A549 (cell line): ENCODE measurements around the gene CIITA. TPM values are rescaled to one million over a fixed set of nuclear protein-coding genes. Genes with fewer than 3 reads are reported as not detected.
"Not testable (repeated sequence)": the region's sequence is repeated elsewhere in the genome, so short reads cannot be mapped to it uniquely, and the experiment has no call there.

Source experiments
- ATAC-seq, 2 experiments: fragments of 200-7000 bp in 1 of 2; fragments of >200 bp in 1 of 2; cut with Nextera tagmentation in 1 of 2; cut with Tn5 transposase in 1 of 2; 3 replicates each; pipeline versions ENCODE4 v1.8.0 to v1.9.1; 2018 to 2020; ENCODE audit warnings: mild to moderate bottlenecking in 1 of 2, moderate library complexity in 1 of 2
- CTCF ChIA-PET: fragments of 300-600 bp; sonication (Branson Sonifier 250); formaldehyde crosslinking; extraction: SDS; loops from one replicate; lab custom pipeline; 2021; ENCODE audit warnings: antibody characterized with exemption, inconsistent platforms; lab: Yijun Ruan, JAX
- POLR2A ChIA-PET: fragments of 350-600 bp; formaldehyde crosslinking; extraction: SDS; loops from one replicate; lab custom pipeline; 2021; ENCODE audit warnings: antibody characterized with exemption, inconsistent platforms; lab: Yijun Ruan, JAX
- DNase-seq, 2 experiments: peaks; one replicate each; pipeline versions ENCODE4 v3.0.0 to v3.0.0-alpha.2; 2011 to 2016; ENCODE audit warnings: low read depth in 1 of 2, low spot score in 1 of 2
- FAIRE-seq: peaks from 2 replicates; lab custom pipeline; 2011; peaks lifted over from hg19 to GRCh38; lab: Jason Lieb, UNC
- H3K27ac ChIP-seq, 2 experiments: fragments of >200 bp; sonication (Bioruptor Twin); formaldehyde crosslinking; 3 replicates each; pipeline ENCODE4 v1.5.1; 2016 to 2017
- H3K4me1 ChIP-seq: fragments of >200 bp; sonication (Bioruptor Twin); formaldehyde crosslinking; 3 replicates; pipeline ENCODE4 v1.6.1; 2016
- H3K4me2 ChIP-seq: fragments of >200 bp; sonication (Bioruptor Twin); formaldehyde crosslinking; 3 replicates; pipeline ENCODE4 v1.6.1; 2016
- H3K4me3 ChIP-seq: fragments of >200 bp; sonication (Bioruptor Twin); formaldehyde crosslinking; 3 replicates; pipeline ENCODE4 v1.5.1; 2016
- H3K9me3 ChIP-seq: fragments of >200 bp; sonication (Bioruptor Twin); formaldehyde crosslinking; 3 replicates; pipeline ENCODE4 v1.6.1; 2016
- BCL3 ChIP-seq: fragments of >200 bp; sonication (Bioruptor Twin); formaldehyde crosslinking; IDR thresholded peaks from 3 replicates; pipeline ENCODE4 v1.6.1; 2016
- CEBPB ChIP-seq, 2 experiments: fragments of >200 bp in 1 of 2; sonication (Bioruptor Twin) in 1 of 2; formaldehyde crosslinking in 1 of 2; IDR thresholded peaks; 2 replicates each; pipeline ENCODE4 v1.6.1; 2012 to 2016
- E2F6 ChIP-seq: IDR thresholded peaks from 2 replicates; pipeline ENCODE4 v1.6.1; 2012; ENCODE audit warnings: low read depth, borderline replicate concordance
- ESRRA ChIP-seq: fragments of 150-350 bp; IDR thresholded peaks from 2 replicates; pipeline ENCODE4 v1.6.1; 2014; ENCODE audit warnings: mild to moderate bottlenecking, low read length, borderline replicate concordance
- FOSB ChIP-seq: fragments of 250-450 bp; sonication (Bioruptor Pico); IDR thresholded peaks from 2 replicates; pipeline ENCODE4 v1.5.0; 2020; ENCODE audit warnings: mild to moderate bottlenecking, moderate library complexity
- FOXS1 ChIP-seq: fragments of 250-450 bp; sonication (Bioruptor Pico); IDR thresholded peaks from 2 replicates; pipeline ENCODE4 v1.5.0; 2020; ENCODE audit warnings: mild to moderate bottlenecking, moderate library complexity
- HES2 ChIP-seq: fragments of >200 bp; sonication (Bioruptor Twin); formaldehyde crosslinking; IDR thresholded peaks from 2 replicates; pipeline ENCODE4 v1.6.1; 2016
- HMGXB4 ChIP-seq: fragments of 250-450 bp; sonication (Bioruptor Pico); IDR thresholded peaks from 2 replicates; pipeline ENCODE4 v1.5.0; 2021; ENCODE audit warnings: mild to moderate bottlenecking, moderate library complexity, borderline replicate concordance
- HOXB5 ChIP-seq: fragments of 250-450 bp; sonication (Bioruptor Pico); IDR thresholded peaks from 2 replicates; pipeline ENCODE4 v1.5.0; 2020; ENCODE audit warnings: mild to moderate bottlenecking, moderate library complexity
- JUNB ChIP-seq: fragments of >200 bp; sonication (Bioruptor Twin); formaldehyde crosslinking; IDR thresholded peaks from 2 replicates; pipeline ENCODE4 v1.6.1; 2016
- KDM1A ChIP-seq: fragments of 200-600 bp; sonication (generic); IDR thresholded peaks from 2 replicates; pipeline ENCODE4 v1.6.1; 2016; ENCODE audit warnings: low read depth, mild to moderate bottlenecking
- MAFK ChIP-seq: fragments of 450-650 bp; IDR thresholded peaks from 2 replicates; pipeline ENCODE4 v1.6.1; 2014; ENCODE audit not compliant: partially characterized antibody
- NFE2L2 ChIP-seq: fragments of 150-350 bp; conservative IDR thresholded peaks from 2 replicates; pipeline ENCODE4 v1.6.1; 2014; ENCODE audit warnings: low read length
- NPAS2 ChIP-seq: fragments of 250-450 bp; sonication (Bioruptor Pico); IDR thresholded peaks from 2 replicates; pipeline ENCODE4 v1.8.0; 2022; ENCODE audit warnings: mild to moderate bottlenecking, moderate library complexity, borderline replicate concordance
- POLR2A ChIP-seq: IDR thresholded peaks from 2 replicates; pipeline ENCODE4 v1.6.1; 2012; ENCODE audit warnings: mild to moderate bottlenecking, low read length
- RARB ChIP-seq: fragments of 250-450 bp; sonication (Bioruptor Pico); IDR thresholded peaks from 2 replicates; pipeline ENCODE4 v1.8.0; 2021; ENCODE audit warnings: mild to moderate bottlenecking, moderate library complexity
- RCOR1 ChIP-seq: fragments of 150-350 bp; IDR thresholded peaks from 2 replicates; pipeline ENCODE4 v1.6.1; 2014; ENCODE audit warnings: antibody characterized with exemption, low read length, low read depth
- RFX5 ChIP-seq: fragments of 450-650 bp; IDR thresholded peaks from 2 replicates; pipeline ENCODE4 v1.7.1; 2014; ENCODE audit warnings: antibody characterized with exemption, mild to moderate bottlenecking, moderate library complexity
- ZNF302 ChIP-seq: fragments of 250-450 bp; sonication (Bioruptor Pico); IDR thresholded peaks from 2 replicates; pipeline ENCODE4 v1.9.0; 2021; ENCODE audit warnings: inconsistent platforms, mild to moderate bottlenecking, moderate library complexity
- ZSCAN20 ChIP-seq: fragments of 250-450 bp; sonication (Bioruptor Pico); IDR thresholded peaks from 2 replicates; pipeline ENCODE4 v1.8.0; 2022; ENCODE audit warnings: mild to moderate bottlenecking, moderate library complexity
- WGBS: methylation state at CpG from one replicate; pipeline ENCODE4 v1.1.6; 2017; ENCODE audit errors: missing lambda C conversion rate; 5-methylcytosine and 5-hydroxymethylcytosine counted together
- polyA plus RNA-seq, 4 experiments: library from polyadenylated mRNA; depleted of rRNA in 3 of 4; stranded (reverse); fragments of >200 nt; fragmentation: RNase III in 1 of 4; extraction: RNeasy Plus Mini Kit Qiagen cat#74134 plus additional on column Dnase treatment in 1 of 4; gene quantifications; 2 replicates in 3 of 4; 3 replicates in 1 of 4; pipeline ENCODE4 v1.2.3, GENCODE V29; 2011 to 2017

CIITA gene
- polyA plus RNA-seq, 2 of the 4 experiments (the other 2 are of a cell fraction): 0.06 TPM; not detected in 1

- no peak overlapping the region for H3K4me2 ChIP-seq
- FAIRE-seq: no peak
- 78% methylated on average over 5 of the region's 5 CpGs for WGBS
- TF ChIP-seq E2F6: no peak
- TF ChIP-seq RCOR1: no peak
- TF ChIP-seq FOXS1 (CRISPR knock-in tag): no peak
- TF ChIP-seq POLR2A: no peak
- no peak for TF ChIP-seq FOSB (CRISPR knock-in tag)
- TF ChIP-seq HES2: no peak
- no peak for TF ChIP-seq NPAS2 (CRISPR knock-in tag)
- no peak for TF ChIP-seq BCL3
- TF ChIP-seq HOXB5 (CRISPR knock-in tag): no peak
- TF ChIP-seq HMGXB4: no peak
- TF ChIP-seq RFX5: no peak
- TF ChIP-seq CEBPB (IDR thresholded peaks at IDR 0.05): no peak
- TF ChIP-seq ZNF302 (CRISPR knock-in tag): no peak
- no peak for TF ChIP-seq ZSCAN20 (CRISPR knock-in tag)
- TF ChIP-seq ESRRA: no peak
- no peak for TF ChIP-seq JUNB
- POLR2A ChIA-PET: no interaction called here
- H3K4me3 ChIP-seq: no peak overlapping the region
- no peak for ATAC-seq
- DNase-seq: no peak
- no peaks in the 10 kb centered on the region for H3K9me3 ChIP-seq
- 0 out of 3 replicates have a peak, but pooled peaks cover 3% of the 10 kb centered on the region for H3K4me1 ChIP-seq
- CTCF ChIA-PET: interaction anchor here (1.2 to 19.6 kb wide), 5 partner anchors 9 to 749 kb away, joined by 3 to 364 read pairs (median 4); partner anchors contain the start of genes CLEC16A and SOCS1
- H3K27ac ChIP-seq: no peak overlapping the region
Measured at GRCh38 chr16:10966129-10966528, 89.1 kb downstream of the CIITA start.

GRCh38 chr16:10966559-10966958, 89.6 kb downstream of the CIITA start:
- H3K4me1 ChIP-seq, ATAC-seq, H3K4me3 ChIP-seq, H3K27ac ChIP-seq, POLR2A ChIA-PET, DNase-seq, H3K4me2 ChIP-seq, H3K9me3 ChIP-seq, FAIRE-seq: not testable (repeated sequence)
- CTCF ChIA-PET: interaction anchor here (1.2 to 19.6 kb wide), 3 partner anchors 17 to 429 kb away, joined by 3 to 364 read pairs (median 284); partner anchors contain the start of genes CLEC16A and SOCS1
- 64% methylated on average over 4 of the region's 4 CpGs for WGBS

GRCh38 chr16:10967986-10968385, 91.0 kb downstream of the CIITA start:
- Histone ChIP-seq H3K27ac (no peak overlapping the region), H3K9me3 (no peaks in the 10 kb centered on the region), H3K4me1 (0 out of 3 replicates have a peak, but pooled peaks cover 3% of the 10 kb centered on the region), H3K4me3 (no peak overlapping the region), H3K4me2 (no peak overlapping the region)
- TF ChIP-seq MAFK (no peak), KDM1A (no peak), NFE2L2 (no peak), RARB (CRISPR knock-in tag) (no peak)
- 88% methylated on average over 5 of the region's 5 CpGs for WGBS
- CTCF ChIA-PET: interaction anchor here (0.8 to 19.6 kb wide), 9 partner anchors 8 to 739 kb away, joined by 3 to 364 read pairs (median 3); partner anchors contain the start of genes CLEC16A and SOCS1
- DNase-seq (no peak), ATAC-seq (no peak), FAIRE-seq (no peak)
- POLR2A ChIA-PET: interaction anchor here (0.6 to 2.7 kb wide), 2 partner anchors 10 to 288 kb away, joined by 5 to 9 read pairs; partner anchors contain the start of gene SOCS1
